Esophagus squamous epithelium (tissue), 5 donors: Measurements from ENCODE around the gene UNC5B. TPM values are rescaled to one million over a fixed set of nuclear protein-coding genes. Genes with fewer than 3 reads are reported as not detected.
A peak's percentile ranks its signal among the peaks of the same experiment; 100 is the strongest.

Experiments used
- DNase-seq: peaks from one replicate; lab custom pipeline; 2025; lab: John Stamatoyannopoulos, UW
- H3K27ac ChIP-seq, 4 donors: fragments of 200-600 bp; sonication (generic); one replicate each; pipeline ENCODE4 v1.5.1; 2016 to 2019; ENCODE audit warnings: mild to moderate bottlenecking in 1 of 4
- H3K27me3 ChIP-seq, 4 donors: fragments of 200-600 bp; sonication (generic); 1 replicate in 3 of 4; 2 replicates in 1 of 4; pipeline versions ENCODE4 v1.5.1 to v1.6.0; 2017 to 2021; ENCODE audit warnings: antibody characterized with exemption in 1 of 4
- H3K36me3 ChIP-seq, 3 donors: fragments of 200-600 bp; sonication (generic); one replicate each; pipeline ENCODE4 v1.5.1; 2016 to 2019
- H3K4me1 ChIP-seq, 3 donors: fragments of 200-600 bp; sonication (generic); one replicate each; pipeline ENCODE4 v1.5.1; 2017 to 2019
- H3K4me3 ChIP-seq, 4 donors: fragments of 200-600 bp; sonication (generic); 1 replicate in 3 of 4; 2 replicates in 1 of 4; pipeline ENCODE4 v1.5.1; 2016 to 2019; ENCODE audit warnings: mild to moderate bottlenecking in 2 of 4, moderate library complexity in 1 of 4
- H3K9me3 ChIP-seq, 3 donors: fragments of 200-600 bp; sonication (generic); one replicate each; pipeline ENCODE4 v1.5.1; 2016 to 2019
- POLR2A ChIP-seq, 4 donors: fragments of 450-650 bp; IDR thresholded peaks; one replicate each; pipeline ENCODE4 v1.6.1; 2017; ENCODE audit warnings: antibody characterized with exemption in 4 of 4, mild to moderate bottlenecking in 4 of 4, moderate library complexity in 3 of 4
- WGBS, 2 donors: methylation state at CpG; one replicate each; pipeline ENCODE4 v1.1.5; 2018; 5-methylcytosine and 5-hydroxymethylcytosine counted together
- intact Hi-C: fragments of 100-400 bp; cut with DNase I; formaldehyde crosslinking; loops from one replicate; pipeline ENCODE4 v1.15.0; 2022
- total RNA-seq, 4 donors: library from RNA; depleted of rRNA; stranded (reverse); fragments of >200 nt; gene quantifications; one replicate each; pipeline ENCODE4 v1.1.0, GENCODE V29; 2016
- TF ChIP-seq, protein P1 (sequence below), 6 experiments: fragments of 450-650 bp in 4 of 6; fragments of 200-600 bp in 2 of 6; sonication (generic) in 2 of 6; IDR thresholded peaks; one replicate each; pipeline ENCODE4 v1.5.1; 2016 to 2019; ENCODE audit warnings: antibody characterized with exemption in 6 of 6, mild to moderate bottlenecking in 4 of 6, moderate library complexity in 4 of 6
- donor health status: DM: yes; HTN: yes; CAD: no.

Gene UNC5B
- total RNA-seq, 4 donors from 2014 or later: 18.9 to 48.1 (median 28.4) TPM

DNA sequence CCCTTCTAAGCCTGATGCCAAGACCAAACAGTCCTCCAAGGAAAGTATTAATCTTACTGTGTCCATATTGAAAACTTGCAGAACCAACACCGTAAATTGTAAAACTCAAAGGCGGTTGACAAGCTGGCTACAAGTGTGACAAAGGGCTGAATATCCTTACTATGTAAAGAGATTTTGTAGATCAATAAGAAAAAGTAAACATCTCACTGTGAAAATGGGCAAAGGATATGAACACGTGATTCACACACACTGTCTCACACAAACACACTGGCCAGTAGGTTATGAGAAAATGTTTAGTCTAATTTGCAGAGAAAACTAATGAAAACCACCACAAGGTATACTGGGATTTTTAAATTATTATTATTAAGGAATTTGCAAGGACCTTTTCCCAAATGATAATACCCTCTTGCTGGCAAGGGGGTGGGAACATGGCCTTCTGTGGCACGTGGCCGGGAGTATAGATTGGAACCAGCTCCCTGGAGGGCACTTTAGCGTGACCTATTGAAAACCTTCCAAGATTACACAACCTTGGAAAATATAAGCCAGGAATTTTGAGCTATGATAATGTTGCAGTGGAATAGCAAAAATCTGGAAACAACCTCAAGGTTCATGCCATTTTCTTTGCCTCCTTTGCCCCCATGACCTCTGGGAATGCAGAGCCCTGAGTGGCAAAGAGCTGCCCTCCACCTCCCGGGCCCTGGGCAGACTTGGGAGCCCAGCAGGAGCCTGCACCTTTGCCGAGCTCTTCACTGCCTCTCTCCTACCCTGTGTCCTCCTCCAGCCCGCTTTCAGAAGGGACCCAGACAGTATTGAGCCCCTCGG lies 80.5 kb downstream of the UNC5B start:
- no peak for DNase-seq
- WGBS, 2 donors: 65 to 76% methylated on average over 9 to 10 of the region's 10 CpGs
- TF ChIP-seq, protein P1, sequence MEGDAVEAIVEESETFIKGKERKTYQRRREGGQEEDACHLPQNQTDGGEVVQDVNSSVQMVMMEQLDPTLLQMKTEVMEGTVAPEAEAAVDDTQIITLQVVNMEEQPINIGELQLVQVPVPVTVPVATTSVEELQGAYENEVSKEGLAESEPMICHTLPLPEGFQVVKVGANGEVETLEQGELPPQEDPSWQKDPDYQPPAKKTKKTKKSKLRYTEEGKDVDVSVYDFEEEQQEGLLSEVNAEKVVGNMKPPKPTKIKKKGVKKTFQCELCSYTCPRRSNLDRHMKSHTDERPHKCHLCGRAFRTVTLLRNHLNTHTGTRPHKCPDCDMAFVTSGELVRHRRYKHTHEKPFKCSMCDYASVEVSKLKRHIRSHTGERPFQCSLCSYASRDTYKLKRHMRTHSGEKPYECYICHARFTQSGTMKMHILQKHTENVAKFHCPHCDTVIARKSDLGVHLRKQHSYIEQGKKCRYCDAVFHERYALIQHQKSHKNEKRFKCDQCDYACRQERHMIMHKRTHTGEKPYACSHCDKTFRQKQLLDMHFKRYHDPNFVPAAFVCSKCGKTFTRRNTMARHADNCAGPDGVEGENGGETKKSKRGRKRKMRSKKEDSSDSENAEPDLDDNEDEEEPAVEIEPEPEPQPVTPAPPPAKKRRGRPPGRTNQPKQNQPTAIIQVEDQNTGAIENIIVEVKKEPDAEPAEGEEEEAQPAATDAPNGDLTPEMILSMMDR (IDR thresholded peaks at IDR 0.05): no peak
- no peak for TF ChIP-seq POLR2A (IDR thresholded peaks at IDR 0.05)
- Histone ChIP-seq H3K9me3 (no peaks in the 10 kb centered on the region), H3K36me3 (peaks cover 0 to 91% (median 8%) of the 10 kb centered on the region in 3 donors), H3K27ac (peak overlapping the region in 3 of 4 donors; percentile 58 to 81 (median 77)), H3K4me1 (peaks cover 5 to 37% (median 14%) of the 10 kb centered on the region in 3 donors), H3K27me3 (no peaks in the 10 kb centered on the region), H3K4me3 (no peak overlapping the region)
- intact Hi-C loops: no loop called here

DNA sequence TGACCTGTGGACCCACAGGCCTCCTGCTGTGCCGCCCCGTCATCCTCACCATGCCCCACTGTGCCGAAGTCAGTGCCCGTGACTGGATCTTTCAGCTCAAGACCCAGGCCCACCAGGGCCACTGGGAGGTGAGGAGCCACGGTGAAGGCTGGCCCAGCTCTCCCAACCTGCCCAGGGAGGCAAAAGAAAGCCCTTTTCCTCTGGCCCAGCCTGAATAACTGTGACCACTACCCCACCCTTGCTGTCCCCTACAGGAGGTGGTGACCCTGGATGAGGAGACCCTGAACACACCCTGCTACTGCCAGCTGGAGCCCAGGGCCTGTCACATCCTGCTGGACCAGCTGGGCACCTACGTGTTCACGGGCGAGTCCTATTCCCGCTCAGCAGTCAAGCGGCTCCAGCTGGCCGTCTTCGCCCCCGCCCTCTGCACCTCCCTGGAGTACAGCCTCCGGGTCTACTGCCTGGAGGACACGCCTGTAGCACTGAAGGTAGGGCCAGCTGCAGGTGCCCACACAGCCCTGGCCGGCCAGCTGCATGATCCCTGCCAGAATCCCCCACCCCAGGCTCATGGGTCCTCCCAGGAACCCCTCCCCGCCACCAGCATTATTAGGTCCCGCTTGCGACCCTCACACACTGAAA lies 81.2 kb downstream of the UNC5B start:
- peaks cover 0 to 91% (median 8%) of the 10 kb centered on the region in 3 donors for H3K36me3 ChIP-seq
- TF ChIP-seq POLR2A (IDR thresholded peaks at IDR 0.05): no peak
- TF ChIP-seq, protein P1 (IDR thresholded peaks at IDR 0.05): no peak
- DNase-seq: no peak
- H3K9me3 ChIP-seq: no peaks in the 10 kb centered on the region
- H3K4me3 ChIP-seq: no peak overlapping the region
- intact Hi-C loops: no loop called here
- no peaks in the 10 kb centered on the region for H3K27me3 ChIP-seq
- peaks cover 5 to 37% (median 14%) of the 10 kb centered on the region in 3 donors for H3K4me1 ChIP-seq
- peak overlapping the region; percentile 58 to 81 (median 72) for H3K27ac ChIP-seq
- 57% methylated on average over 9 of the region's 19 CpGs; no CpG with 5 or more reads in 1 of the 2 donors for WGBS, 2 donors

DNA sequence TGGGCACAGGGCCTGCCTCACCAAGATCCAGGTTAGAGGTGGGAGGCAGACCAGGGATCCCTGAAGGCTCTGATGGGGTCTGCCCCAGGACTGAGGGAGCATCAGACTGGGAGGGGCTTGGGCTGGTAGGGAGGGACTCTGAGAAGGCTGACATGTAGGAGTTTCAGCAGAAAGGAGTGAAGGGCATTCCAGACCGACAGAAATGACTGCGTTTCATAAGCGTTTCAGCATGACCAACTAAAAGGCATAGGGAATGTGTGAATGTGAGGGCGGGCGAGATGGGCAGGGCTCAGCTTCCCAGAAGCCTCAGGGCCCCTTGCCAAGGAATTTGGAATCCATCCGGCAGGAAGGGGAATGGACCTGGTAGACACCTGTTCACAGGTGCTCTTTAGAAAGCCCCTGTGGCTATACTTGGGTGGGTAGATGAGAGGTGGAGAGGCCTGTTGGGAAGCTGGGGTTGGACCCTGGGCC lies 81.8 kb downstream of the UNC5B start:
- Histone ChIP-seq H3K36me3 (peaks cover 0 to 91% (median 12%) of the 10 kb centered on the region in 3 donors), H3K4me1 (peaks cover 5 to 40% (median 14%) of the 10 kb centered on the region in 3 donors), H3K9me3 (no peaks in the 10 kb centered on the region), H3K27me3 (no peaks in the 10 kb centered on the region), H3K27ac (peak overlapping the region; percentile 58 to 81 (median 72)), H3K4me3 (no peak overlapping the region)
- DNase-seq: no peak
- intact Hi-C loops: no loop called here
- TF ChIP-seq POLR2A (IDR thresholded peaks at IDR 0.05): no peak
- TF ChIP-seq, protein P1 (IDR thresholded peaks at IDR 0.05): no peak
- WGBS, 2 donors: 35 to 42% methylated on average over 6 of the region's 6 CpGs

DNA sequence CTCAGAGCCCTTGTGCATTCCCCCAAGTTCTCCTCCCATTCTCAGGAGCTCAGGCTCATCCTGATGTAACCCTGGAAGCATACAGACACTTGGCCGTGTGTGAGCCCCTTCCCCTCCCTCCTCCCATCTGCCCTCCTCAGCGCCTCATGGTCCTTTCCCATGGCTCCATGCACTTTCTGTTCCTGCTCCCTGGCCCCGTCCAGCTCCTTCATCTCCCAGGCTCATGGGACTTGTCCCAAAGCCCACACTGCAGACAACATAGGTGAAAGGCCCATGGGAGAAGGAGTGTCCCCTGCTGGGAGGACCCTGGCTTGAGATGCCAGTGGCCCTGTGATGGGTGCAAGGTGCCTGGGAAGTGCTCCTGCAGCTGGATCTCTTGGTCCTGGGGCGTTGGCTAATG lies 82.5 kb downstream of the UNC5B start:
- Histone ChIP-seq H3K36me3 (peaks cover 0 to 90% (median 12%) of the 10 kb centered on the region in 3 donors), H3K4me1 (peaks cover 5 to 47% (median 14%) of the 10 kb centered on the region in 3 donors), H3K27me3 (no peaks in the 10 kb centered on the region), H3K27ac (peak overlapping the region in 1 of 4 donors; percentile 81), H3K9me3 (no peaks in the 10 kb centered on the region), H3K4me3 (no peak overlapping the region)
- TF ChIP-seq, protein P1 (IDR thresholded peaks at IDR 0.05): no peak
- no peak for TF ChIP-seq POLR2A (IDR thresholded peaks at IDR 0.05)
- 87 to 88% methylated on average over 3 to 4 of the region's 4 CpGs for WGBS, 2 donors
- intact Hi-C loops: no loop called here
- DNase-seq: no peak
